HG03045 (cell line): Measurements from ENCODE around the gene PTPRCAP.
"Not testable (repeated sequence)": the region's sequence is repeated elsewhere in the genome, so short reads cannot be mapped to it uniquely, and the experiment has no call there.

Experiments
- ATAC-seq: cut with Tn5 transposase; IDR thresholded peaks from one replicate; pipeline ENCODE4 v1.9.1; 2021; ENCODE audit warnings: mild to moderate bottlenecking, moderate library complexity; ENCODE audit not compliant: unreplicated experiment

Gene PTPRCAP

GRCh38 chr11:67428052-67429001 lies 9.2 kb downstream of the PTPRCAP start, which contains the start of gene RPS6KB2:
TSS of gene RPS6KB2 (plus strand) at chr11:67428494. CDS start at chr11:67428546, 52 bp downstream.
- peak; percentile 78 for ATAC-seq

- not testable (repeated sequence) for ATAC-seq
These were observed 10.1 kb downstream of the PTPRCAP start for GRCh38 chr11:67427364-67427859.

- no peak for ATAC-seq
These were observed 13.4 kb downstream of the PTPRCAP start for GRCh38 chr11:67423891-67424613.

GRCh38 chr11:67423466-67423865 lies 14.0 kb downstream of the PTPRCAP start:
- ATAC-seq, result no peak

- ATAC-seq, result no peak
These were observed 14.6 kb downstream of the PTPRCAP start for GRCh38 chr11:67422891-67423290.

- no peak for ATAC-seq
These were observed 16.0 kb downstream of the PTPRCAP start for GRCh38 chr11:67421430-67422031.

- ATAC-seq, result peak; percentile 82
These were observed 16.6 kb downstream of the PTPRCAP start for GRCh38 chr11:67420646-67421429.

GRCh38 chr11:67420147-67420645 lies 17.3 kb downstream of the PTPRCAP start:
- ATAC-seq, result no peak

GRCh38 chr11:67419325-67420049 lies 18.0 kb downstream of the PTPRCAP start:
- ATAC-seq, result no peak

GRCh38 chr11:67418476-67419281 lies 18.8 kb downstream of the PTPRCAP start:
- no peak for ATAC-seq

- ATAC-seq, result no peak
These were observed 20.1 kb downstream of the PTPRCAP start for GRCh38 chr11:67417425-67417824.

GRCh38 chr11:67416416-67417335 lies 20.8 kb downstream of the PTPRCAP start:
- ATAC-seq, result no peak

GRCh38 chr11:67415501-67416304 lies 21.8 kb downstream of the PTPRCAP start, which contains the start of gene CARNS1:
TSS of gene CARNS1 (plus strand) at chr11:67415678. CDS start at chr11:67416200, 522 bp downstream.
- no peak for ATAC-seq

- ATAC-seq, result no peak
These were observed 24.1 kb downstream of the PTPRCAP start for GRCh38 chr11:67413266-67413849.

GRCh38 chr11:67412495-67413179 lies 24.8 kb downstream of the PTPRCAP start:
- ATAC-seq, result no peak

GRCh38 chr11:67411785-67412152 lies 25.7 kb downstream of the PTPRCAP start:
- ATAC-seq, result no peak
